Ovary (tissue), 9 donors: ENCODE data around the gene AFAP1. TPM values are rescaled to one million over a fixed set of nuclear protein-coding genes. Genes with fewer than 3 reads are reported as not detected.

Source experiments
- DNase-seq, 5 donors: peaks; one replicate each; pipeline ENCODE4 v3.0.0-alpha.2; 2019 to 2020
- H3K27ac ChIP-seq, 2 donors: fragments of 200-600 bp; one replicate each; pipeline versions ENCODE4 v1.5.1 to v1.8.0; 2019 to 2022
- H3K27me3 ChIP-seq: fragments of 200-600 bp; one replicate; pipeline ENCODE4 v1.8.0; 2022
- H3K36me3 ChIP-seq: fragments of 200-600 bp; sonication (generic); one replicate; pipeline ENCODE4 v1.5.1; 2019
- H3K4me1 ChIP-seq: one replicate; pipeline ENCODE4 v1.8.1; 2013; ENCODE audit warnings: mild to moderate bottlenecking, moderate library complexity; ENCODE audit not compliant: insufficient read depth
- H3K4me3 ChIP-seq: fragments of 200-600 bp; sonication (generic); one replicate; pipeline ENCODE4 v1.5.1; 2017
- H3K9me3 ChIP-seq, 2 donors: fragments of 200-600 bp in 1 of 2; sonication (generic) in 1 of 2; one replicate each; pipeline versions ENCODE4 v1.5.1 to v1.8.1; 2013 to 2019; ENCODE audit warnings: mild to moderate bottlenecking in 1 of 2, moderate library complexity in 1 of 2
- EP300 ChIP-seq: sonication (generic); formaldehyde crosslinking; IDR thresholded peaks from one replicate; pipeline ENCODE4 v1.6.1; 2017; ENCODE audit warnings: antibody characterized with exemption
- POLR2A ChIP-seq: fragments of 450-650 bp; IDR thresholded peaks from one replicate; pipeline ENCODE4 v1.6.1; 2017; ENCODE audit warnings: antibody characterized with exemption, mild to moderate bottlenecking, moderate library complexity
- WGBS, 3 donors: extraction: QIAGEN DNeasy Blood & Tissue Kit in 1 of 3; methylation state at CpG; one replicate each; pipeline versions ENCODE4 v1.1.5 to v1.1.7; 2013 to 2017; 5-methylcytosine and 5-hydroxymethylcytosine counted together
- intact Hi-C, 4 donors: fragments of 100-400 bp; cut with DNase I; formaldehyde crosslinking; loops; one replicate each; pipeline versions ENCODE4 v1.11.0 to v1.15.1; 2022 to 2023
- polyA plus RNA-seq, 2 donors: library from polyadenylated mRNA; stranded (reverse); fragments of 200-250 nt in 1 of 2; fragments of 350-450 nt in 1 of 2; fragmentation: Illumina TruSeq in 1 of 2; extraction: RNeasy Lipid Tissue Mini Kit (QIAGEN cat#74804) in 1 of 2; gene quantifications; one replicate each; pipeline ENCODE4 v1.2.3, GENCODE V29; 2013 to 2014
- total RNA-seq, 7 donors: library from RNA; depleted of rRNA in 2 of 7; stranded (reverse); fragments of >200 nt in 2 of 7; fragmentation: NEBNext Ultra II Directional in 3 of 7; extraction: Animal tissue kit (Norgen Biotek cat#: 25700) in 3 of 7; gene quantifications; one replicate each; pipeline versions ENCODE4 v1.1.0 to v1.2.4, GENCODE V29; 2016 to 2023
- TF ChIP-seq, protein P1 (sequence below), 3 donors: fragments of 450-650 bp in 2 of 3; fragments of 200-600 bp in 1 of 3; IDR thresholded peaks; one replicate each; pipeline versions ENCODE4 v1.5.1 to v1.8.0; 2016 to 2022; ENCODE audit warnings: antibody characterized with exemption in 3 of 3, mild to moderate bottlenecking in 1 of 3
- donor health status: DM: no; HTN: no; CAD: no; lungs with moderate emphysema.
- donor health status: DM: no; HTN: no; CAD: no.
- donor health status: Bipolar disorder and iron deficiency.
- donor health status: DM: yes; HTN: yes; CAD: no.
- donor health status: DM: no; HTN: no; CAD: no.
- donor health status: DM: yes; HTN: yes; CAD: no.

AFAP1 gene
- total and polyA plus RNA-seq, 9 donors = 8.6 to 42.3 (median 23.0) TPM

DNA sequence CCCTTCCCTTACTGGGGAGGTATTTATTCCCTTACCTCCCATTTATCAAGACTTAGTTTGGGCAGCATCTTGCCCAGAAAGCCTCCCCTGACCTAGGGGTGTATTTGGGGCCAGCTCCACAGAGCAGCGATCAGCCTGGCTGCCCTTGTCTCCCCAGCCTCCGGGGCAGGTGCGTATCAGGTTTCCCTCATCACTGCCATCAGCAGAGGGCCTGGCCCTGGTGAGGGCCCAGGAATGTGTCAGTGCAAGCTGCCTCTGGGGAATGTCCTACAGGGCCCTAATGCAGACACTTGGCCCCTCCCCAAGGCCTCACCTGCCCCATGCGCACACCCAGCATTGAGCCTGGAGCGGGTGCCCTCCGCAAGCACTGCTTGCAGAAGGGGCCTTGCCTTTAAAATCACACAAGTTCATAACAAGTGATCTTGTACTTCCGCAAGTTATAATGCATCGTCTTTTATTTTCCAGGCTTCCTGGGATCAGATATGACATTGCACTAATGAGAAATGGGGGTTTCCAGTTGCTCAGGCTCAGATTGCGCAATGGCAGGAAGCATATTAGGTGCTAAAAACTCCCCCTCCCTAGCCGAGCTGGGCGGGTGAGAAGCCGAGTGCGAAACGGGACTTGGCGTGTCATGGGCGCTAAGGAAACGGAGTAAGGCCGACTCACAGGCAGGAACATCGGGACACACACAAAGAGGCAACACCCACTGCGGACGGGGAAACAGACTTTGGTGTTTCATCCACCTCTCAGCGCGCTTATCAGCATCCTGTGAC is 25.4 kb upstream of the AFAP1 start:
- Histone ChIP-seq H3K4me3 (no peak overlapping the region), H3K36me3 (no peaks in the 10 kb centered on the region), H3K27me3 (no peaks in the 10 kb centered on the region), H3K27ac (no peak overlapping the region), H3K4me1 (peaks cover 13% of the 10 kb centered on the region), H3K9me3 (no peaks in the 10 kb centered on the region)
- 80 to 87% (median 84%) methylated on average over 23 of the region's 23 CpGs for whole genome bisulfite sequencing, 3 donors
- DNase-seq = peak in 1 of 5 donors; percentile 39
- TF ChIP-seq, protein P1, sequence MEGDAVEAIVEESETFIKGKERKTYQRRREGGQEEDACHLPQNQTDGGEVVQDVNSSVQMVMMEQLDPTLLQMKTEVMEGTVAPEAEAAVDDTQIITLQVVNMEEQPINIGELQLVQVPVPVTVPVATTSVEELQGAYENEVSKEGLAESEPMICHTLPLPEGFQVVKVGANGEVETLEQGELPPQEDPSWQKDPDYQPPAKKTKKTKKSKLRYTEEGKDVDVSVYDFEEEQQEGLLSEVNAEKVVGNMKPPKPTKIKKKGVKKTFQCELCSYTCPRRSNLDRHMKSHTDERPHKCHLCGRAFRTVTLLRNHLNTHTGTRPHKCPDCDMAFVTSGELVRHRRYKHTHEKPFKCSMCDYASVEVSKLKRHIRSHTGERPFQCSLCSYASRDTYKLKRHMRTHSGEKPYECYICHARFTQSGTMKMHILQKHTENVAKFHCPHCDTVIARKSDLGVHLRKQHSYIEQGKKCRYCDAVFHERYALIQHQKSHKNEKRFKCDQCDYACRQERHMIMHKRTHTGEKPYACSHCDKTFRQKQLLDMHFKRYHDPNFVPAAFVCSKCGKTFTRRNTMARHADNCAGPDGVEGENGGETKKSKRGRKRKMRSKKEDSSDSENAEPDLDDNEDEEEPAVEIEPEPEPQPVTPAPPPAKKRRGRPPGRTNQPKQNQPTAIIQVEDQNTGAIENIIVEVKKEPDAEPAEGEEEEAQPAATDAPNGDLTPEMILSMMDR (IDR thresholded peaks at IDR 0.05) = no peak
- TF ChIP-seq EP300 (no peak), POLR2A (no peak)
- intact Hi-C loops = no loop called here

DNA sequence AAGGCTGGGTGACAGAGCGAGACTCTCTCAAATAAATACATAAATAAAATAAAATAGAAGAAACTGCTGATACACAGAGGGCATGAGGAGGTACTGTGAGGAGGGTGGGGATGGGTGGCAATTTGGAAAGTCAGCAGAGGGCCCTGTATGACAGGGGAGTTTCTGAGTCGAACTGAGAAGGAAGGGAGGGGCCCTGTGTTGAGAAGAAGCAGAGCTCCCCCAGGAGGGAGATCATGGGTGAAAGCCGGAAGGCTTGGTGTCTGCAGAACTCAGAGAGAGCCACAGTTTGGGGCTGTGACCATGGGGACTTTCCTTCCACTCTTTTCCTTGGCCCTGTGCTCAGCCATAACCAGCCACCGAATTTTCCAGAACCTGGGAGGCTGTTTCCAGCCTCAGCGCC is 24.8 kb upstream of the AFAP1 start:
- Histone ChIP-seq H3K9me3 (no peaks in the 10 kb centered on the region), H3K36me3 (no peaks in the 10 kb centered on the region), H3K4me3 (no peak overlapping the region), H3K4me1 (peaks cover 14% of the 10 kb centered on the region), H3K27me3 (no peaks in the 10 kb centered on the region), H3K27ac (no peak overlapping the region)
- WGBS, 3 donors = 81 to 90% (median 84%) methylated on average over 5 of the region's 5 CpGs
- intact Hi-C loops = no loop called here
- DNase-seq = no peak
- TF ChIP-seq, protein P1 (IDR thresholded peaks at IDR 0.05) = no peak
- TF ChIP-seq POLR2A (no peak), EP300 (no peak)

- no peaks in the 10 kb centered on the region for H3K9me3 ChIP-seq
- H3K27me3 ChIP-seq = no peaks in the 10 kb centered on the region
- H3K4me3 ChIP-seq = no peak overlapping the region
- DNase-seq = peak in 1 of 5 donors; percentile 11
- WGBS, 3 donors = 89 to 96% (median 95%) methylated on average over 12 of the region's 12 CpGs
- no peak overlapping the region for H3K27ac ChIP-seq
- no peaks in the 10 kb centered on the region for H3K36me3 ChIP-seq
- no peak for TF ChIP-seq POLR2A
- TF ChIP-seq, protein P1 (IDR thresholded peaks at IDR 0.05) = no peak
- no peak for TF ChIP-seq EP300
- intact Hi-C loops = no loop called here
- peaks cover 12% of the 10 kb centered on the region for H3K4me1 ChIP-seq
Observed at GRCh38 chr4:7963691-7964090, 24.0 kb upstream of the AFAP1 start.

DNA sequence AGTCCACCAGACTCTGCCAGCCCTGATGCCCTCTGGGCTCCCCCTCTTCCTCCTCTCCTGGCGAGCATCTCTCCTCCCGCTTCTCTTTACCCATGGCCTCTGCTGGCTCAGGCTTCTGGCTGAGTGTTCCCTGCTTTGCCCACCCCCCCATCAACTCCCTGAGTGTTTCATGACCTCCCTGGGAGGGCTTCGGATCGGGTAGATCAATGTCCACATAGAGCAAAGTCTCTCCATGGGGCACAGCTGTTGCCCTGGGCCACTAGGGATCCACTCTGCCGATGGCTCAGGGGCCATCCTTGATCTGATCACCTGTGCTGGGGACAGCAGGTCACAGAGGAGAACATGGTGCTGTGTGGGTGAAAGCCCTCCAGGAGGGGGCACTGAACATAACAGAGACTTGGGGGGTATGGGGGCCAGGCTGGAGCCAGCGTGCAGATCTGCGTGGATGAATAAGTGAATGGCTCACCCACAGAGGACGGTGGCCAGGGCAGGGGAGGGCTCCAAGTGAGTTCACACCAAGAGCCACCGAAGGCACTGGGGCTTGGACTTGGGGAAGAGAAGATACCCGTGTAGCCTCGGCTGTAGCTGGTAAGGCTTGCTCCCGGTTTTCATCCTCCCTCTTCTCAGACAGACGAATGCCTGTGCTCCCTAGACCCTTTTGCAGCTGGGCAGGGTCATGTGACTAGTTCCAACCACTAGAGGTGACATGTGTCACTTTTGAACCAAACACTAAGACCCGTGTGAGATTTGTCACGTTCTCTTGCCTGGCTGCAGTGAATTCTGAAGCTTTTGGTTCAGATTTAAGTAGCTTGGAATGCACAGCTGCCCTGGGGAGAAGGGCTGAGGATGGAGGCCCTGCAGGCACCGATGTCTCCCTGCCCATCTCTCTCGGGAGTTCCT is 23.2 kb upstream of the AFAP1 start:
- DNase-seq = peak in 1 of 5 donors; percentile 17
- Histone ChIP-seq H3K4me3 (no peak overlapping the region), H3K27me3 (no peaks in the 10 kb centered on the region), H3K36me3 (no peaks in the 10 kb centered on the region), H3K9me3 (no peaks in the 10 kb centered on the region), H3K4me1 (peaks cover 12% of the 10 kb centered on the region), H3K27ac (no peak overlapping the region)
- 89 to 91% (median 89%) methylated on average over 17 of the region's 17 CpGs for WGBS, 3 donors
- TF ChIP-seq EP300 (no peak), POLR2A (no peak)
- TF ChIP-seq, protein P1 (IDR thresholded peaks at IDR 0.05) = no peak
- intact Hi-C loops = no loop called here
